Inflammatory macrophage treated with lipopolysaccharide for 4 hours (primary cell): ENCODE data around the gene ZNF423.

Source experiments
- DNase-seq: peaks from one replicate; pipeline ENCODE4 v3.0.0-alpha.2; 2020

ZNF423 gene

GRCh38 chr16:49778202-49778930 is 77.5 kb downstream of the ZNF423 start:
- DNase-seq, result no peak

GRCh38 chr16:49776734-49777133 is 79.2 kb downstream of the ZNF423 start:
- DNase-seq, result no peak

- DNase-seq, result no peak
Measured at GRCh38 chr16:49776085-49776595, 79.8 kb downstream of the ZNF423 start.

- DNase-seq, result no peak
Measured at GRCh38 chr16:49775581-49775980, 80.3 kb downstream of the ZNF423 start.

- DNase-seq, result no peak
Measured at GRCh38 chr16:49775018-49775417, 80.9 kb downstream of the ZNF423 start.

GRCh38 chr16:49773534-49774475 is 82.1 kb downstream of the ZNF423 start:
- no peak for DNase-seq

- no peak for DNase-seq
Measured at GRCh38 chr16:49767998-49768397, 87.9 kb downstream of the ZNF423 start.

- no peak for DNase-seq
Measured at GRCh38 chr16:49767414-49767813, 88.5 kb downstream of the ZNF423 start.

- no peak for DNase-seq
Measured at GRCh38 chr16:49766225-49766624, 89.7 kb downstream of the ZNF423 start.

- no peak for DNase-seq
Measured at GRCh38 chr16:49763826-49764225, 92.1 kb downstream of the ZNF423 start.

- no peak for DNase-seq
Measured at GRCh38 chr16:49760815-49761214, 95.1 kb downstream of the ZNF423 start.

- no peak for DNase-seq
Measured at GRCh38 chr16:49757559-49758069, 98.3 kb downstream of the ZNF423 start.

- no peak for DNase-seq
Measured at GRCh38 chr16:49756775-49757558, 98.9 kb downstream of the ZNF423 start.

GRCh38 chr16:49755716-49756505 is 100.0 kb downstream of the ZNF423 start:
- no peak for DNase-seq

GRCh38 chr16:49755313-49755620 is 100.6 kb downstream of the ZNF423 start:
- peak; percentile 8 for DNase-seq

GRCh38 chr16:49754495-49755312 is 101.2 kb downstream of the ZNF423 start:
- peak; percentile 25 for DNase-seq

GRCh38 chr16:49750341-49751000 is 105.4 kb downstream of the ZNF423 start:
- no peak for DNase-seq

GRCh38 chr16:49749816-49750215 is 106.1 kb downstream of the ZNF423 start:
- DNase-seq, result no peak

- no peak for DNase-seq
Measured at GRCh38 chr16:49748322-49748721, 107.6 kb downstream of the ZNF423 start.

GRCh38 chr16:49747654-49748053 is 108.3 kb downstream of the ZNF423 start:
- DNase-seq, result no peak

GRCh38 chr16:49746545-49746944 is 109.4 kb downstream of the ZNF423 start:
- no peak for DNase-seq
